Karpas-422 (cell line): ENCODE data around the gene SORCS1. TPM values are rescaled to one million over a fixed set of nuclear protein-coding genes. Genes with fewer than 3 reads are reported as not detected.
A peak's percentile ranks its signal among the peaks of the same experiment; 100 is the strongest.

ENCODE experiments used
- DNase-seq: peaks from one replicate; pipeline ENCODE4 v3.0.0-alpha.2; 2015
- H2AFZ ChIP-seq: fragments of 200-600 bp; sonication (generic); 2 replicates; pipeline ENCODE4 v1.6.1; 2014; ENCODE audit warnings: antibody characterized with exemption, low read length, mixed read lengths
- H3K27ac ChIP-seq: fragments of 200-600 bp; sonication (generic); 2 replicates; pipeline ENCODE4 v1.5.1; 2014; ENCODE audit warnings: mild to moderate bottlenecking, low read length, moderate library complexity
- H3K27me3 ChIP-seq: fragments of 200-600 bp; sonication (generic); 2 replicates; pipeline ENCODE4 v1.6.1; 2014; ENCODE audit warnings: low read length, mixed read lengths
- H3K36me3 ChIP-seq: fragments of 200-600 bp; sonication (generic); 2 replicates; pipeline ENCODE4 v1.6.1; 2014; ENCODE audit warnings: low read length, mixed read lengths; ENCODE audit not compliant: insufficient read depth
- H3K4me1 ChIP-seq: fragments of 200-600 bp; sonication (generic); 2 replicates; pipeline ENCODE4 v1.6.1; 2014; ENCODE audit warnings: mild to moderate bottlenecking, low read length, mixed read lengths
- H3K4me2 ChIP-seq: fragments of 200-600 bp; sonication (generic); 2 replicates; pipeline ENCODE4 v1.6.1; 2014; ENCODE audit warnings: low read length, low read depth, mild to moderate bottlenecking; ENCODE audit not compliant: poor library complexity, severe bottlenecking
- H3K4me3 ChIP-seq: fragments of 200-600 bp; sonication (generic); 2 replicates; pipeline ENCODE4 v1.5.1; 2014; ENCODE audit warnings: mild to moderate bottlenecking, antibody characterized with exemption, low read length, mixed read lengths
- H3K79me2 ChIP-seq: fragments of 200-600 bp; sonication (generic); 2 replicates; pipeline ENCODE4 v1.6.1; 2014; ENCODE audit warnings: mild to moderate bottlenecking, low read length, mixed read lengths
- H3K9ac ChIP-seq: fragments of 200-600 bp; sonication (generic); 2 replicates; pipeline ENCODE4 v1.6.0; 2014; ENCODE audit warnings: low read length
- H3K9me2 ChIP-seq: fragments of 200-600 bp; sonication (generic), shearing (Covaris generic); replicated peaks from 2 replicates; pipeline ENCODE4 v1.6.0; 2014; ENCODE audit warnings: mild to moderate bottlenecking, low read length, moderate library complexity; ENCODE audit not compliant: insufficient read depth
- H3K9me3 ChIP-seq: fragments of 300-700, 200-600 bp; sonication (generic); 2 replicates; pipeline ENCODE4 v1.6.1; 2014; ENCODE audit warnings: low read length, mixed read lengths
- H4K20me1 ChIP-seq: fragments of 200-600 bp; sonication (generic); 2 replicates; pipeline ENCODE4 v1.6.1; 2014; ENCODE audit warnings: mild to moderate bottlenecking, antibody characterized with exemption, low read length, low read depth; ENCODE audit not compliant: insufficient read depth
- total RNA-seq: library from RNA; depleted of rRNA; stranded (reverse); fragments of >200 nt; shearing (Covaris generic); gene quantifications from 2 replicates; pipeline ENCODE4 v1.2.3, GENCODE V29; 2014; ENCODE audit warnings: low replicate concordance

The SORCS1 gene
- total RNA-seq, 1 experiment from 2014 or later = not detected

- Histone ChIP-seq H3K4me3 (no peak overlapping the region), H3K27me3 (no peaks in the 10 kb centered on the region), H3K9me3 (peaks cover 18% of the 10 kb centered on the region), H3K9ac (no peak overlapping the region), H3K27ac (no peak overlapping the region), H4K20me1 (no peaks in the 10 kb centered on the region), H3K9me2 (no peaks in the 10 kb centered on the region), H3K4me1 (no peaks in the 10 kb centered on the region), H3K36me3 (no peaks in the 10 kb centered on the region), H3K4me2 (no peak overlapping the region), H3K79me2 (no peaks in the 10 kb centered on the region), H2AFZ (no peak overlapping the region)
- no peak for DNase-seq
Measured at GRCh38 chr10:106802949-106803348, 361.6 kb downstream of the SORCS1 start.

GRCh38 chr10:106799776-106800175 lies 364.7 kb downstream of the SORCS1 start:
- no peak for DNase-seq
- H3K4me3 ChIP-seq = no peak overlapping the region
- no peaks in the 10 kb centered on the region for H3K9me2 ChIP-seq

GRCh38 chr10:106795619-106796018 lies 368.9 kb downstream of the SORCS1 start:
- no peak overlapping the region for H3K4me3 ChIP-seq
- no peaks in the 10 kb centered on the region for H3K79me2 ChIP-seq
- no peaks in the 10 kb centered on the region for H4K20me1 ChIP-seq
- no peak overlapping the region for H3K4me2 ChIP-seq
- peak; percentile 65 for DNase-seq
- H3K27me3 ChIP-seq = no peaks in the 10 kb centered on the region
- H3K9me2 ChIP-seq = no peaks in the 10 kb centered on the region
- no peak overlapping the region for H3K27ac ChIP-seq
- H3K4me1 ChIP-seq = no peaks in the 10 kb centered on the region
- H3K9ac ChIP-seq = no peak overlapping the region
- peaks cover 4% of the 10 kb centered on the region; the same call in 1 of the 2 replicates for H3K9me3 ChIP-seq
- H2AFZ ChIP-seq = no peak overlapping the region
- H3K36me3 ChIP-seq = no peaks in the 10 kb centered on the region

More at GRCh38 chr10:106799776-106800175, 364.7 kb downstream of the SORCS1 start:
- no peak overlapping the region for H3K4me2 ChIP-seq
- peaks cover 15% of the 10 kb centered on the region for H3K9me3 ChIP-seq
- no peak overlapping the region for H3K27ac ChIP-seq
- no peaks in the 10 kb centered on the region for H3K36me3 ChIP-seq
- H3K9ac ChIP-seq = no peak overlapping the region
- H4K20me1 ChIP-seq = no peaks in the 10 kb centered on the region
- H3K79me2 ChIP-seq = no peaks in the 10 kb centered on the region
- H3K27me3 ChIP-seq = no peaks in the 10 kb centered on the region
- no peak overlapping the region for H2AFZ ChIP-seq
- H3K4me1 ChIP-seq = no peaks in the 10 kb centered on the region

GRCh38 chr10:106793617-106794016 lies 370.9 kb downstream of the SORCS1 start:
- H3K36me3 ChIP-seq = no peaks in the 10 kb centered on the region
- DNase-seq = no peak
- no peaks in the 10 kb centered on the region for H3K27me3 ChIP-seq
- H3K9me2 ChIP-seq = no peaks in the 10 kb centered on the region
- no peaks in the 10 kb centered on the region for H3K4me1 ChIP-seq
- H3K79me2 ChIP-seq = no peaks in the 10 kb centered on the region
- H3K4me2 ChIP-seq = no peak overlapping the region
- no peaks in the 10 kb centered on the region for H4K20me1 ChIP-seq
- H3K27ac ChIP-seq = no peak overlapping the region
- no peak overlapping the region for H3K4me3 ChIP-seq
- H2AFZ ChIP-seq = no peak overlapping the region
- H3K9me3 ChIP-seq = peaks cover 4% of the 10 kb centered on the region; the same call in 1 of the 2 replicates
- H3K9ac ChIP-seq = no peak overlapping the region

GRCh38 chr10:106789623-106790022 lies 374.9 kb downstream of the SORCS1 start:
- no peak overlapping the region for H2AFZ ChIP-seq
- H3K4me1 ChIP-seq = no peaks in the 10 kb centered on the region

GRCh38 chr10:106788982-106789381 lies 375.5 kb downstream of the SORCS1 start:
- peaks cover 4% of the 10 kb centered on the region for H3K9me3 ChIP-seq
- no peaks in the 10 kb centered on the region for H3K4me1 ChIP-seq
- DNase-seq = no peak
- no peak overlapping the region for H3K4me3 ChIP-seq
- no peaks in the 10 kb centered on the region for H3K36me3 ChIP-seq
- no peak overlapping the region for H3K9ac ChIP-seq
- H3K27ac ChIP-seq = no peak overlapping the region
- H3K79me2 ChIP-seq = no peaks in the 10 kb centered on the region
- no peak overlapping the region for H3K4me2 ChIP-seq
- no peak overlapping the region for H2AFZ ChIP-seq
- H3K9me2 ChIP-seq = no peaks in the 10 kb centered on the region
- no peaks in the 10 kb centered on the region for H4K20me1 ChIP-seq
- H3K27me3 ChIP-seq = no peaks in the 10 kb centered on the region

More at GRCh38 chr10:106789623-106790022, 374.9 kb downstream of the SORCS1 start:
- Histone ChIP-seq H3K9ac (no peak overlapping the region), H4K20me1 (no peaks in the 10 kb centered on the region), H3K4me2 (no peak overlapping the region), H3K9me3 (peaks cover 4% of the 10 kb centered on the region), H3K4me3 (no peak overlapping the region), H3K79me2 (no peaks in the 10 kb centered on the region), H3K27ac (no peak overlapping the region), H3K36me3 (no peaks in the 10 kb centered on the region), H3K9me2 (no peaks in the 10 kb centered on the region), H3K27me3 (no peaks in the 10 kb centered on the region)
- DNase-seq = no peak

- no peaks in the 10 kb centered on the region; the same call in none of the 2 replicates for H3K9me3 ChIP-seq
- no peaks in the 10 kb centered on the region for H3K4me1 ChIP-seq
- no peaks in the 10 kb centered on the region for H3K79me2 ChIP-seq
- H4K20me1 ChIP-seq = no peaks in the 10 kb centered on the region
- H3K9ac ChIP-seq = no peak overlapping the region
- no peak for DNase-seq
- no peak overlapping the region for H3K27ac ChIP-seq
- no peak overlapping the region for H2AFZ ChIP-seq
- H3K27me3 ChIP-seq = no peaks in the 10 kb centered on the region
- no peak overlapping the region for H3K4me3 ChIP-seq
- H3K9me2 ChIP-seq = no peaks in the 10 kb centered on the region
- H3K36me3 ChIP-seq = no peaks in the 10 kb centered on the region
- no peak overlapping the region for H3K4me2 ChIP-seq
Measured at GRCh38 chr10:106785528-106785927, 379.0 kb downstream of the SORCS1 start.

- H3K36me3 ChIP-seq = no peaks in the 10 kb centered on the region
- no peaks in the 10 kb centered on the region for H3K9me2 ChIP-seq
- no peak for DNase-seq
- H3K9ac ChIP-seq = no peak overlapping the region
- H4K20me1 ChIP-seq = no peaks in the 10 kb centered on the region
- no peaks in the 10 kb centered on the region for H3K4me1 ChIP-seq
- H3K9me3 ChIP-seq = no peaks in the 10 kb centered on the region; the same call in 1 of the 2 replicates
- H3K4me2 ChIP-seq = no peak overlapping the region
- no peaks in the 10 kb centered on the region for H3K27me3 ChIP-seq
- no peaks in the 10 kb centered on the region for H3K79me2 ChIP-seq
- no peak overlapping the region for H2AFZ ChIP-seq
- no peak overlapping the region for H3K27ac ChIP-seq
- H3K4me3 ChIP-seq = no peak overlapping the region
Measured at GRCh38 chr10:106780632-106781031, 383.9 kb downstream of the SORCS1 start.

GRCh38 chr10:106777841-106778240 lies 386.7 kb downstream of the SORCS1 start:
- H3K4me3 ChIP-seq = no peak overlapping the region
- no peaks in the 10 kb centered on the region for H4K20me1 ChIP-seq
- H3K4me2 ChIP-seq = no peak overlapping the region
- no peaks in the 10 kb centered on the region for H3K4me1 ChIP-seq
- H3K9ac ChIP-seq = no peak overlapping the region
- no peaks in the 10 kb centered on the region; the same call in 1 of the 2 replicates for H3K9me2 ChIP-seq
- H2AFZ ChIP-seq = no peak overlapping the region
- H3K79me2 ChIP-seq = no peaks in the 10 kb centered on the region
- H3K36me3 ChIP-seq = no peaks in the 10 kb centered on the region
- DNase-seq = no peak
- H3K9me3 ChIP-seq = no peaks in the 10 kb centered on the region; the same call in 1 of the 2 replicates
- H3K27ac ChIP-seq = no peak overlapping the region
- no peaks in the 10 kb centered on the region for H3K27me3 ChIP-seq
